Stimulated activated CD4-positive, alpha-beta T cell treated with anti-CD3 and anti-CD28 coated beads, Interleukin-2, amount 100 ng/mL, for 24 hours (primary cell): ENCODE data around the gene PTPRN2.
"Not testable (repeated sequence)": the region's sequence is repeated elsewhere in the genome, so short reads cannot be mapped to it uniquely, and the experiment has no call there.

ENCODE experiments used
- DNase-seq, 2 donors: peaks; one replicate each; pipeline ENCODE4 v3.0.0-alpha.2; 2020

Gene PTPRN2

DNA sequence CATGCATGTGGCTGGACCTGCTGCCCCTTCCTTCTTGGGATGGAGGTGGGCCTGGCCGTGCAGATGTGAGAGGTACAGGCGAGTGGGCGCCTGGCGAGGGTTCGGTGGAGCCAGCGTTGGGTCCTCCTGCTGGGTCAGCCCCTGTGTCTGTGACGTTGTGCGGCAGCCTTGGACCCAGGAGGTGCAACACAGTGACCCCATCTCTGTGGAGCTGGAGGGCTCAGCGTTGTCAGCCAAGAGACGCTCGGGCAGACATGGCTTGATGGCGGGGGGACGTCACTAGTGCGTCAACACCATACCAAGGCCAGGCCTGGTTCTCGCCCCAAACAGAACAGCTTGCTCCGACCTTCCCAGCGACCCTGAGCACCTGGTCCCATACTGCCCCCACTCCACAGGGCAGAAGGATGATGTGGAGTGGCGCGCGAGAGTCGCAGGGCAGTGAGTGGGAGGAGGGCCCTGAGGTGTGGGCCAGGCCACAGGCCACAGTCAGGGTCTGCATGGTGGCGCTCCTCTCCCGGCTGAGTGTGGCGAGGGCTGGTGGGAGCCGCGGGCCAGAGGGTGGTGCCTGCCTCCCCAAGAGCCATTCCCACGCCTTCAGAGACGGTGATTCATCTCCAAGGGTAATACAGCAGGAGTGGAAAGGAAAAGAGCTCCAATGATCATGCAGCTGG, 1066.4 kb downstream of the PTPRN2 start:
- DNase-seq, result peak in 1 of 2 donors; percentile 12

DNA sequence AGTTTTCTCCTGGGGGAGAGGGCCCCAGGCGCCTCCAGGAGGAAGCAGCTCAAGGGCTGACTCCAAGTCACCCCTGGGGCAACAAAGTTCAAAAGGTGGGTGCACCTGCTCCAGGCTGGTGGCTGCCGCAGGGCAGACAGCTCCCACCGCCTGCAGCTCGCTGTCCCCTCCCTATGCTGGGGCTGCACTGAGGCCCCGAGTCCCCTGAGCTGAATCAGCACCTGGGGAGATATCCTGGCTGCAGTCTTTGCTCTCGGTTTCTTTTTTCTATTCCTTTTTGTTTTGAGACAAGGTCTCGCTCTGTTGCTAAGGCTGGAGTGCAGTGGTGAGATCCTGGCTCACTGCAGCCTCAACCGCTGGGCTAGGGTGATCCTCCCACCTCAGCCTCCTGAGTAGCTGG, 1067.4 kb downstream of the PTPRN2 start:
- DNase-seq, result peak in 1 of 2 donors; percentile 4

DNA sequence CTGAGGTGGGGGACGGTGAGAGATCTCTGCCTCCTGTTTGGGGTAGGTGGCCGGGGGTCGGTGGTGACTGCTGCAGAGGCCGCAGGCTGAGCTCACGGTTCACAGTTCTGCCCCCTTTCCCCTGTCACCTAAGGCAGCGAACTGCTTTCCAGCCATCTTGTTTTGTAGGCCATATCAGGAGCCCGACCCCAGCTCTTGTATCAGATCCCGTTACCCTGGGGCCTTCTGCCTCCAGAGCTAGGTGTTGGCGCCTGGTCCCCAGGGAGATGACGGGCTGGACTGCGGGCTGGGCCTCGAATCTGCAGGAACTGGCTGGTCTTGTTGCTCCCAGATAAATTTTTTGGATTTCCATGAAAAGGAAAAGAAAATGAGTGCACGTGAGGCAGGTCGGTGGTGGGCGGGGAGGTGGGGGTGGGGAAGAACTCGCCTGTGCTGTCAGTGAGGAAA, 1067.8 kb downstream of the PTPRN2 start:
- DNase-seq, result peak in 1 of 2 donors; percentile 8

DNA sequence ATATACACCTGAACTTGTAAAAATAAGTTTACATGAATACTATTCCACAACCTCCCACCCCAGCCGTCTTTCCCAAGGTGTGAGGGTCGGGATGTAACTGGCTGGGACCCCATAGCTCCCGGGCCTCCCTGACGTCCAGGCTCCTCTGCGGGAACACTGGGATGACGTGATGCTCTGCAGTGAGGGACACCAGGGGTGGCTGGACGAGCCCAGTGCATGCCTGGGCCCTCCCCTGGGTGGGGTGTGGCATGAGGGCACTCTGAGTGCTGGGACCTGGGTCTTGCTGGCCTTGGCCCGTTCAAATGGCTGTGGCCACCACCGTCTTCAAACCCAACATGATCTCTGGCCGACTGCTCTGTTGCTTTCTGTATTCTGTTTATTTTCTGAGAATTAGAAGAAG, 1068.4 kb downstream of the PTPRN2 start:
- DNase-seq, result peak in 1 of 2 donors; percentile 9

DNA sequence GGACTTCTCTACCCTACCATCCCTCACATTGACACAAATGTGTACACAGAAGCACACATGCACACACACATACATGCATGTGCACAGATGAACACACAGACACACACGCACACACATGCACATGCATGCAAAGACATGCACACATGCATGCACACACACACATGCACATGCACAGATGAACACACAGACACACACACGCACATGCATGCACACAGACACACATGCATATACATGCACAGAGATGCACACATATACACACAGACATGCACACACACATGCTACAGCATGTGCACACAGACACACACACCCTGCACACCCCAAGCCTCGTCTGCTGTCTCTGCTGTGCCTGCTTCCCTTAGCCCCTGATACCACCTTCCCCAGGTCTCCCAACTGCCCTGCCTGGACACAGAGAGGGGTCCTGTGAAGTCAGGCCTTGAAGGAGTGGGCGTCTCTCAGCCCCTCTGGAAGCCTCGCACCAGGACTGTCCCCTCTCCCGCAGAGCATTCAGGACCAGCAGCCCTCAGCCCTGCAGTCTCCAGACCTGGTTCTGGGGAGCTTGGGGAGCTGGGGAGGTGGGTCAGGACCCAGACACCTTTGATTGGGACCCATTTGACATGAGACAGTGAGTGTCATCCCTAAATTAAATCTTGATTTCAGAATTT, 1069.0 kb downstream of the PTPRN2 start:
- peak in 1 of 2 donors; percentile 14 for DNase-seq

DNA sequence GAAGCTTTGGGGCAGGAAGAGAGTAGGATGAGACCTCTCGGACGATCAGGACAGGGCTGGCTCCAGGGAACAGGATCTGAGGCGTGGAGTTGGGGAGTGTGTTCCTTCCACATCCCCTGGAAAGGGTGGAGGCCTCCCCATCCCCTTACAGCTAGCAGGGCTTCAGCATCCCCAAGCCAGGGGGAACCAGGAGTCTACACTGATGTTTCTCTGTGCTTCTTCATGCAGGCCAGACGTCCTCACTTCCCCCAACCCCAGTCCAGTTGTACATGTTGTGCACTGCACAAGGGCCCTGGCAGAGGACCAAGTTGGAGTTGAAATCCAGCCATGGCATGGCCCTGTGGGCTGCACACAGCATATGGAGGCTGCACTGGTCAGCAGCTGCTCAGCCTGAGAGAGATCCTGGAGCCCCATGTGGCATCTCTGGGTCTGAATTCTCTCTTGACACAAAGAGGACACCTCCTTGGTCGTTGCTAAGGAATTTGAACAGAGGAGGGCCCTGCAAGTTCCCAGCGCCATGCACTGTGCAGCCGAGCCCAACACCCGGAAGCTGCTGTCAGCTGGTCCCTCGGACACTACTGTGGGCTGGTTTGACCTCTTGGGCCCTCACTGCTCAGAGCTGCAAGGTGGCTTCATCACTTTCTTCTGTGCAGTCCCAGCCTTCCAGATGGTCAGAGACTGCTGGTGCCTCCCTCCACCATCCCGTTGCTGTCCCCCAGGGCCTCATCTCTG, 1069.7 kb downstream of the PTPRN2 start:
- DNase-seq, result peak in 1 of 2 donors; percentile 11

DNA sequence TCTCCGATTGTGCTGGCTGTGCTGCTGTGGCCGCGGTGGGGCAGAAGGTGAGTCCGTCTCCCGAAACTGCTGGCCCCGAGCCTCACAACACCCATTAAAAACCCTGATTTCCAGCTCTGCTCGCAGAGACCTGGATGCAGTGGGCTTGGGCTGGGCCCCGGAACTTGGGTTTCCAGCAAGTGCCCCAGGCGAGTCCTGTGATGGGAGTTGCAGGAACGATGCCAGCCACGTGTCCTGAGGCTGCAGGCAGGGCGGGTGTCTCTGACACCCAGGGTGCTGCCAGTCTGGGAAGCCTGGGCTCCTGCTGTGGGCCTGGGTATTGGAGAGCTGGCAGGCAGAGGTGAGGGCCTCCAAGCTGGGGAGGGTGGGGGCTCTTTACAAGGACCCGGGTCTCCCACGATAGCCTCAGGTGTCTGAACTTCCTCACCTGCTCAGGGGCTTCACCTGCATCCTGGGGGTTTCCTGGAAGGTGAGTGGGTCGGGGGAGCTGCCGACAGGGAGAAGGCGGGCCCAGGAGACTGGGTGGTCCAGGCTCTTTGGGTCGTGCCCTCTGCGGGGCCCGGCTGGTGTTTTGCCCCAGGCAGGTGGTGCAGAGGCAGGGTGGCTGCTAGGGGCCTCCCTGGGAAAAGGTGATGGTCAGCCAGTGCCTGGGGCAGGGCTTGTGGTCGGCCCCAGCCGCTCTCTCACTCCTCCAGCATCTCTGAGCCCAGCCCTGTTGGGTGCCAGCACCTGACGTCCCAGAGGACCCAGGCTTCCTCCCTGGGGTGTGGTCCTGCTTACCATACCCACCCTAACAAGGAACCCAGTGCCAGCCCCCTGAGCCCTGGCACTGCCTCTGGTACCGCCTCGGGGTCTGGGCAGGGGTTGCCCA, 1070.5 kb downstream of the PTPRN2 start:
- peak in 1 of 2 donors; percentile 15 for DNase-seq

DNA sequence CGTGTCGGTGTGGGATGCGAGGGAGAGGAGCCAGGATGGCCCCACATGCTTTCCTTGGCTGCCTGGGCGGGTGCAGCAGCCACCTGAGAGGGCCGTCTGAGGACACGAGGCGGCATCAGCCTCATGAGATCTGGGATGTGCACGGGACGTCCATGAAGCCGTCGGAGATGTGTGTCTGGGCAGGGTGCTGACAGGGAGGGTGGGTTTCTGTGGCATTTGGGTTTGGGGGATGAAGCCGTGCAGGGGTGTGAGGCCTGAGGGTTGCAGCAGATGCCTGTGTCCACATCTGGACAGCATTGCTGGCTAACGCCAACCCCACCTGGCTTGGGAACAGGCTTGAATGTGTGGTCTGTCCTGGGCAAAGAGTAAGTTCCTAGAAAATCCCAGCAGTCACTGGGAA, 1071.3 kb downstream of the PTPRN2 start:
- no peak for DNase-seq

DNA sequence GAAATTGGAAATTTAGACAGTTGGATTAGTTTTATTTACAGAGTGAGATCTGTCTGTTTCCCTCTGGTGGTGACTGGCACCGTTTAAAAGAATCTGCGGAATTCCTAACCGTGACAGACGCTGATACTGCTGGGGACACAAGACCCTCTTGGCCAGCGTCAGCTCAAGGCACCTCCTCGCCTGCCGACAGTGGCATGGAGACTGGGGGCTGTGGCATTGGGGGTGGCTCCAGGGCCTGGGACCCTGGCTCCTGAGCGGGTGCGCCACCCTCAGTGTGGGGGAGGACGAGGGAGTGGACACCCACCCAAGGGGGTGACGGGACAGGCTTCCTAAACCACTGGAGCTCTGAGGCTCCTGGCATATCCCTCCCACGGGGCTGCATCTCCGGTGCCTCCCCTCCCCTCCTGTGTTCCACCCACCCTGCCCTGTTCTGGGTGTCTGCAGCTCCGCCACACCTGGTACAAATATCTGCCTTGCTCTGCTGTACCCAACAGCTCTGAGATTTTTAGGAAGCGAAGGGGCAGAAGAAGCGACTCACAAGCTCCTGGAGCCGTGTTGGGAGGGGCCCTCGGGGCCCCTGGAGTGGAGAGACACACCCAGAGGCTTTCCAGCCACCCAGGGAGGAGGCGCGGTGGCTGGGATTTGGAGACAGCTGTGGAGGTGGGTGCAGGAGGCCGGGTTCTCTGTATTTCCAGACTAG, 1072.1 kb downstream of the PTPRN2 start:
- no peak for DNase-seq

DNA sequence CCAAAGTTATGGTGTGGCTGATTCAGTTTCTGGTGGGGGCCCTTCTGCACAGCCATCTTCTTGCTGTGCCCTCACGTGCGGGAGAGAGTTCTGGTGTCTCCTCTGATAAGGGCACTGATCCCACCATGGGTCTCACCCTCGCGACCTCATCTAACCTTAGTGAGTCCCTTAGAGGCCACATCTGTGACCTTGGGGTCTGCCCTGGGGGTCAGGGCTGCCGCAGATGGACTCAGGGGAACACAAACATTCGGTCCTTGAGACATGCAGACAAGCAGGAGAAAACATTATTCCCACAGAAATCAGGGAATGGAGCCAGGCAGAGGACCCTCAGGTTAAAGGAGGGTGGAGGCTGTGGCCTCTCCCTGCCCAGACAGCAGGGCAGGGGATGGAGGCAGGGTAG, 1072.9 kb downstream of the PTPRN2 start:
- DNase-seq, result no peak

DNA sequence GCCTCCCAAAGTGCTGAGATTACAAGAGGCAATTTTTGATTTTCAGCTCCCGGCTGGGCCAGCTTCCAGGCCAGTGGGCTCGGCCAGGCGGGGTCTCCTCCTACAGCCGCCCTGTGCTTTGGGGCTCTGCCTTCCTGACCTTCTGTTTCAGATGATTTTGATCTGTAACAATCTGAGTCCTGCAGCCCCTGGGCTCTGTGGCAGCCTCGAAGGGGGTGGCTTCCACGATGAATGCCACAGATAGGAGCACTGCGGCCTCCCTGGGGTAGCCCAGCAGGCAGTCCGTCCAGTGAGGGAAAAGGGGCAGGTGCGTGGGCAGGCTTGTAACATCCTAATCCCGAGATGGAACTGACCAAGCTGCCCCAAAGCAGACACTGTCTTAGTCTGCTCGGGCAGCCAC, 1073.3 kb downstream of the PTPRN2 start:
- no peak for DNase-seq

DNA sequence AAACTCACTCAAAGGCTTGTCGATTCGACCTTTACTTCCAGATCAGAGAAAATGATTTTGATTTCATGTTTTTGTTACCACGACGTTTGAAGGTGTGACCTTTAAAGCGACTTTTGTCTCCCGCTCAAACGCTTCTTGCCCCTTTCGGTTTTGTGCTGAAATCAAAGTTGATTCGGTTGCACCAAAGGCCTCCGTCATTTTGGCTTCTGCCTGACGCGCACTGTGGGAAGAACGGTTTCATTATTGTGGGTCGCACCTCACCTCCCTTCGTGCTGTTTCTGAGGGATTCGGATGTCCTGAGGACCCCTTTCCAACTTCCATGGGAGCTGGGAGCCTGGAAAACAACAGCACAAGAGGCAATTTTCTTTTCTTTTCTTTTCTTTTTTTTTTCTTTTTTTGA, 1073.9 kb downstream of the PTPRN2 start:
- DNase-seq, result no peak

DNA sequence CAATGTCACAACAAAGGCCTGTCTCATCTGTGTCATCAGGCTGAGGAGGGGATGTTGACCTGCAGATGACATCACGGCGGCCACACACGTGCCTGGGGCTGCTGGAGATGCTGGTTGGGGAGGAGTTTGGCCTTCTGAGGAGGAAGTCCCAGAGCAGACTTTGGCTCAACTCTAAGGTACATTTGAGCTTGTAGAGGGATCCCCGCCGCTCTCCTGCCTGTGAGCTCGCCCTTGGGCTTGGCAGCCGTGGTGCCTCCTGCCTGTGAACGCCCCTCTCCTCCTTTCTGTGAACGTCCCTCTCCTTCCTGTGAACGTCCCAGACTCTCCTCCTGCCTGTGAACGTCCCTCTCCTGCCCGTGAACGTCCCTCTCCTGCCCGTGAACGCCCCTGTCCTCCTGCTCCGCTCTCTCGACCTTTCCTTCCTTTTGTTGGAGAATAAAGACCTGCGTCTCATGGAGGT, 1074.4 kb downstream of the PTPRN2 start:
- DNase-seq, result no peak

DNA sequence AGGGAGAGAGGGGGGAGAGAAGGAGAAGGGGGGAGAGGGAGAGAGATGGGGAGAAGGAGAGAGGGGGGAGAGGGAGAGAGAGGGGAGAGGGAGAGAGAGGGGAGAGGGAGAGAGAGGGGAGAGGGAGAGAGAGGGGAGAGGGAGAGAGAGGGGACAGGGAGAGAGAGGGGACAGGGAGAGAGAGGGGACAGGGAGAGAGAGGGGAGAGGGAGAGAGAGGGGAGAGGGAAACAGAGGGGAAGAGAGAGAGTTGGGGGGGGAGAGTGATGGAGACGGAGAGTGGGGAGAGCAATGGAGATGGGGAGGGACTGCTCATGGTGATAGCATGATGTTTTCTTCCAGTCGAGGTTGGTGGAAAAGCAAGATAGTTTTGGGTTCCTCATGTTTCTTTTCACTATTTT, 1078.4 kb downstream of the PTPRN2 start:
- DNase-seq, result no peak

DNA sequence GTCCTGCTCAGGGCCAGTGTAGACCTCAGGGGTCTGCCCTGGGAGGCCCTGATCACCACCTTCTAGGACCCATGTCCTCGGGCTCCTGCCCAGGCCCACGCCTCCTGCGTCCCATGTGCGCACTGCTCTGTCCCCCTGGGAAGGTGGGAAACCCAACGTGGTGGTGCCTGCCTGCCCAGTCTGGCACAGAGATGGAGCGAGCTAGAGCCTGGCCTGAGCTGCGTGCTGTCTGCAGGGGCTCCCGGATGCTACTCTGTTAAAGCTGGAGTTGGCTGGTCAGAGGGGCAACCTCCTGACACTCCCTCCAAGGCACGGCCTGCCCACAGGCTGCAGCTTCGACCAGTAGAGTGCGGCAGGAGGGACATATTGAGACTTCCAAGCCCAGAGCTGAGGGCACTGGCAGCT, 1079.1 kb downstream of the PTPRN2 start:
- DNase-seq, result peak in 1 of 2 donors; percentile 14

DNA sequence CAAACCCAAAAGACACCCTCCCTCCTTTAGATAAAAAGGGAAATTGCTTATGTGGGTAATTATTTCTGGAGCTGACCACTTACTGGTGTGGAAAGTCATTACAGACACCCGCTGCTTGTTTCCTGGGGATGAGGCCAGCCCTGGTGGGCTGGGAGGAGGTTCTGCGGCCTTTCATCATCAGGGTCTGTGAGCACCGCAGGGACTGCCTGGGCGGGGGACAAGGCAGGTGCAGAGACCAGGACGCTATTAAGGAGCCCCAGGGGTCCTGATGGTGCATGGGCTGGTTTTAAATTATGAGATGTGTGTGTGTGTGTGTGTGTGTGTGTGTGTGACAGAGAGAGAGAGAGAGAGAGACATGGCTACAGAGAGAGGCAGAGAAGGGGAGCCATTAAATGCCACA, 1079.6 kb downstream of the PTPRN2 start:
- no peak for DNase-seq

DNA sequence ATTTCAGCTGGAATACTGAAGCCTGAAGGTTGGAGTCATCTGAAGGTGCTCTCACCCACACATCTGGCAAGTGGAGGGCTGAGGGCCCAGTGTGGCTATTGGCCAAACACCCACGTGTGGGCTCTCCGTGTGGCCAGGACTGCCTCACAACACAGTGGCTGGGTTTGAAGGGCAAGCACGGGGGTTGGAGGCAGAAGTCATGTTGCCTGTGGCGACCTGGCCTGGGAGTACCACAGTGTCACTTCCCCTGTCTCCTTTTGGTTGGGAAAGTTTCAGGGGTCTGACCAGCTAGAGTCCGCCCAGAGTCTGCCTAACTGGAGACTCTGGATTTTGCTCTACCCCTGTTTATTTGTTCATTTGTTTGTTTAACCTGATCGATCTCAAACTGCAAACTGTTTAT, 1081.4 kb downstream of the PTPRN2 start:
- no peak for DNase-seq

DNA sequence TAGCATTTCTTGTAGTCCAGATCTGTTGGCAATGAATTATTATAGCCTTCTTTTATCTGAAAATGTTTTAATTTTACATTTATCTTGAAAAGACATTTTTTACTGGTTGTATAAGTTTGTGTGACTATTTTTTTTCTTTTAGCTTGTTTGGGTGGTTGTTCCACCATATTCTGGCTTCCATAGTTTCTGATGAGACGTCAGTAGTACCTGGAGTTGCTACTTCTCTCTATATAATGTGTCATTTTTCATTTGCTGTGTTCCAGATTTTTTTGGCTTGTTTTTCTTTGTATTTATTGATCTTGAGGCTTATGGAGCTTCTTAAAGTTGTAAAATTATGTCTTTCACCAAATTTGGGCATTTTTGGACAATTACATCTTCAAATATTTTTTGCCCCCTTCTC, 1082.0 kb downstream of the PTPRN2 start:
- no peak for DNase-seq

DNA sequence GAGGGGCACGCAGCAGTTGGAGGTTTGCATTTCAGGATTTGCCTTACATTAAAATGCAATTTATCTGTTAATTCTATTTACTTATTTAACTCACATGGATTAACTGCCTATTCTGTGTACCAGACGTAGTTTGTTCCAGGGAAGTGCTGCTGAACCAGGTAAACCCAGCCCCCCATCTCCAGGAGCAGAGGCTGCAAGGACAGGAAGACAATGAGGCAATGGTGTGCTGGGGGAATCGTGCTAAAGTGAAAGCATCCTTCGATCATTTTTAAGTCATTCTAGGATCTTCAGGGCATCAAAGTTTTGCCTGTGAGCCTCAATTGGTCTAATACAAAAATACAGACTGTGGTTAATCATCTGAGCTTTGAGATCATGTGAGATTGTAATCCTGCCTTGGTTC, 1084.4 kb downstream of the PTPRN2 start:
- DNase-seq, result no peak

DNA sequence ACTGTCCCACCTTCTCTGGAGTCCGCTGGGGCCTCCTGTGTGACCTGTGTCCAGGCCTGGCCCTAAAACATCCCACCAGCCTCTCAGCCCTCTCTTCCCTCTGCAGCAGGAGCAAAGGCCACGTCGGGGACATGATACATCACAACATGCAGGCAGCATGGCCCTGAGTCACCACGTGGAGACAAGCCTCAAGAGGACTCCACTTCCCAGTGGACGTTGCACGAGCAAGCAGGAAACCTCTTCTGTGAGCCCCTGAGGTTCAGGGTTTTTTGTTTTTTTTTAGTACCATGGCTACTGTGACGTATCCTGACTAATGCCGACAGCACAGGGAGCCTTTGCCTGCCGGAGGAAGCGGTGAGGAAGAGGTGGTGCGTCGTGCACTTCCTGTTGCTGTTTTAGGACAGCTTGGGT, 1084.9 kb downstream of the PTPRN2 start:
- peak; percentile 49 to 60 for DNase-seq

DNA sequence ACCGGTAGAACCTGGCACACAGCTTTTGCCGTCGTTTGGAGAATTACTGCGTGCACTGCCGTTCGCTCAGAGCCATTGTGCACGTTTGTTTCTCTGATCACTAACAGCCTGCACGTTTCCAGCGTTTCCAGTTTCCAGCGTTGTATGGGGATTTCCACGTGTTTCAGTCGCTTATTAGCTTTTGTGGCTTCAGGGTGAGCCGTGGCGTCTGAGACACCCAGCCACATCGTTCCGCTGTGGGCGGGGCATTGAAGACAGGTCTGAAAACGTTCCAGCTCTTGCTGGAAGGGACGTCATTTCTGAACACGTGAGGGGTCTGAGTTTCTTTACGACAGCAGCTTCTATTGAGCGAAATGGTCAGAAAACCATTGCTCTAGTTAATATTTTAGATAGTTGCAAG, 1086.0 kb downstream of the PTPRN2 start:
- peak in 1 of 2 donors; percentile 53 for DNase-seq

DNA sequence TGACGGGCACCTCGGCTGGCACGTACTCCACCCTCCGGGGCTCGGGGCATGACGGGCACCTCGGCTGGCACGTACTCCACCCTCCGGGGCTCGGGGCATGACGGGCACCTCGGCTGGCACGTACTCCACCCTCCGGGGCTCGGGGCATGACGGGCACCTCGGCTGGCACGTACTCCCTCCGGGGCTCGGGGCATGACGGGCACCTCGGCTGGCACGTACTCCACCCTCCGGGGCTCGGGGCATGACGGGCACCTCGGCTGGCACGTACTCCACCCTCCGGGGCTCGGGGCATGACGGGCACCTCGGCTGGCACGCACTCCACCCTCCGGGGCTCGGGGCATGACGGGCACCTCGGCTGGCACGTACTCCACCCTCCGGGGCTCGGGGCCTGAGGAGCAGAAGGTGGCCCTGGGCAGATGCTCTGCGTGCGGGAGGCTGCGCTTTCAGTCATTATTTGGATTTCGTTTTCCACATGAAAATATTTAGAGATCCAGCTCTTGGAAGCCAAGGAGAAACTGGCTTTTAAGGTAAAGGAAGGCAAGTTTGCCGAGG, 1086.6 kb downstream of the PTPRN2 start:
- not testable (repeated sequence) for DNase-seq
